Thyroid gland (tissue), 4 donors: Measurements from ENCODE around the gene MORF4L1. TPM values are rescaled to one million over a fixed set of nuclear protein-coding genes. Genes with fewer than 3 reads are reported as not detected.
"Not testable (repeated sequence)": the region's sequence is repeated elsewhere in the genome, so short reads cannot be mapped to it uniquely, and the experiment has no call there.

Experiments
- DNase-seq, 2 donors: peaks; one replicate each; pipeline ENCODE4 v3.0.0-alpha.2; 2019
- H3K27ac ChIP-seq, 3 donors: fragments of 200-600 bp; sonication (generic); 1 replicate in 2 of 3; 2 replicates in 1 of 3; pipeline ENCODE4 v1.5.1; 2016 to 2019; ENCODE audit warnings: mild to moderate bottlenecking in 1 of 3, moderate library complexity in 1 of 3
- H3K27me3 ChIP-seq: fragments of 200-600 bp; sonication (generic); one replicate; pipeline ENCODE4 v1.5.1; 2019
- H3K36me3 ChIP-seq, 2 donors: fragments of 200-600 bp; sonication (generic); one replicate each; pipeline ENCODE4 v1.5.1; 2016 to 2019
- H3K4me1 ChIP-seq, 2 donors: fragments of 200-600 bp; sonication (generic); one replicate each; pipeline ENCODE4 v1.5.1; 2017 to 2019
- H3K4me3 ChIP-seq, 3 donors: fragments of 200-600 bp; sonication (generic); replicated peaks in 1 of 3; 1 replicate in 2 of 3; 2 replicates in 1 of 3; pipeline ENCODE4 v1.5.1; 2016; ENCODE audit warnings: mild to moderate bottlenecking in 1 of 3
- H3K9me3 ChIP-seq: fragments of 200-600 bp; sonication (generic); one replicate; pipeline ENCODE4 v1.5.1; 2017
- CTCF ChIP-seq, 6 experiments: fragments of 200-600 bp in 3 of 6; fragments of 450-650 bp in 3 of 6; sonication (generic) in 3 of 6; IDR thresholded peaks; one replicate each; pipeline ENCODE4 v1.5.1; 2016 to 2019; ENCODE audit warnings: antibody characterized with exemption in 6 of 6, mild to moderate bottlenecking in 2 of 6, inconsistent platforms in 1 of 6, moderate library complexity in 1 of 6
- POLR2A ChIP-seq, 2 donors: fragments of 450-650 bp; IDR thresholded peaks; one replicate each; pipeline ENCODE4 v1.6.1; 2017; ENCODE audit warnings: antibody characterized with exemption in 2 of 2, mild to moderate bottlenecking in 2 of 2, moderate library complexity in 1 of 2
- WGBS, 2 donors: methylation state at CpG; one replicate each; pipeline ENCODE4 v1.1.5; 2017; 5-methylcytosine and 5-hydroxymethylcytosine counted together
- intact Hi-C: fragments of 100-400 bp; cut with DNase I; formaldehyde crosslinking; loops from one replicate; pipeline ENCODE4 v1.15.1; 2023
- total RNA-seq, 4 donors: library from RNA; depleted of rRNA; stranded (reverse); fragments of >200 nt; gene quantifications; one replicate each; pipeline ENCODE4 v1.2.3, GENCODE V29; 2016

Gene MORF4L1
- total RNA-seq, 4 donors from 2014 or later: 264 to 326 (median 298) TPM

GRCh38 chr15:78859971-78860719 is 12.5 kb upstream of the MORF4L1 start:
- H3K4me1 ChIP-seq: no peaks in the 10 kb centered on the region
- 1 to 2% methylated on average over 28 of the region's 28 CpGs for WGBS, 2 donors
- peak; percentile 66 to 67 for DNase-seq
- H3K27ac ChIP-seq: peak overlapping the region; percentile 7 to 58 (median 56)
- H3K27me3 ChIP-seq: no peaks in the 10 kb centered on the region
- peak; percentile 26 to 62 (median 49) for TF ChIP-seq CTCF (IDR thresholded peaks at IDR 0.05)
- TF ChIP-seq POLR2A (IDR thresholded peaks at IDR 0.05): peak in 1 of 2 donors; percentile 13
- no peaks in the 10 kb centered on the region for H3K9me3 ChIP-seq
- peak overlapping the region in 2 of 3 donors; percentile 26 to 40 for H3K4me3 ChIP-seq
- H3K36me3 ChIP-seq: no peaks in the 10 kb centered on the region
- intact Hi-C loops: no loop called here

GRCh38 chr15:78865585-78865984 is 7.1 kb upstream of the MORF4L1 start:
- H3K9me3 ChIP-seq, H3K36me3 ChIP-seq, H3K27ac ChIP-seq, H3K4me3 ChIP-seq, intact Hi-C loops, DNase-seq, H3K4me1 ChIP-seq, H3K27me3 ChIP-seq: not testable (repeated sequence)
- WGBS, 2 donors: 96% methylated on average over 10 of the region's 10 CpGs

GRCh38 chr15:78866031-78866430 is 6.7 kb upstream of the MORF4L1 start:
- DNase-seq, H3K27me3 ChIP-seq, H3K9me3 ChIP-seq, intact Hi-C loops, H3K27ac ChIP-seq, H3K4me1 ChIP-seq, H3K36me3 ChIP-seq, H3K4me3 ChIP-seq: not testable (repeated sequence)
- 76 to 82% methylated on average over 8 of the region's 8 CpGs for WGBS, 2 donors

- TF ChIP-seq CTCF (IDR thresholded peaks at IDR 0.05) (no peak), POLR2A (IDR thresholded peaks at IDR 0.05) (no peak)
- no peak overlapping the region for H3K27ac ChIP-seq
- WGBS, 2 donors: 81 to 88% methylated on average over 4 of the region's 4 CpGs
- H3K36me3 ChIP-seq: no peaks in the 10 kb centered on the region
- H3K4me3 ChIP-seq: no peak overlapping the region
- H3K27me3 ChIP-seq: no peaks in the 10 kb centered on the region
- H3K9me3 ChIP-seq: no peaks in the 10 kb centered on the region
- intact Hi-C loops: no loop called here
- H3K4me1 ChIP-seq: no peaks in the 10 kb centered on the region
- DNase-seq: no peak
These were observed 5.9 kb upstream of the MORF4L1 start for GRCh38 chr15:78866803-78867202.

GRCh38 chr15:78868366-78868765 is 4.3 kb upstream of the MORF4L1 start:
- no peaks in the 10 kb centered on the region for H3K36me3 ChIP-seq
- H3K9me3 ChIP-seq: no peaks in the 10 kb centered on the region
- H3K27me3 ChIP-seq: no peaks in the 10 kb centered on the region
- 88 to 95% methylated on average over 3 of the region's 3 CpGs for WGBS, 2 donors
- TF ChIP-seq POLR2A (IDR thresholded peaks at IDR 0.05) (no peak), CTCF (IDR thresholded peaks at IDR 0.05) (no peak)
- no peak overlapping the region for H3K27ac ChIP-seq
- DNase-seq: no peak
- H3K4me3 ChIP-seq: no peak overlapping the region
- intact Hi-C loops: no loop called here
- peaks cover 0 to 4% of the 10 kb centered on the region in 2 donors for H3K4me1 ChIP-seq

GRCh38 chr15:78871483-78872127 is 1.1 kb upstream of the MORF4L1 start:
- H3K9me3 ChIP-seq, H3K4me3 ChIP-seq, H3K36me3 ChIP-seq, H3K27ac ChIP-seq, intact Hi-C loops, DNase-seq, H3K27me3 ChIP-seq: not testable (repeated sequence)
- peaks cover 15 to 23% of the 10 kb centered on the region in 2 donors for H3K4me1 ChIP-seq
- WGBS, 2 donors: 66 to 79% methylated on average over 24 of the region's 24 CpGs
